WTC11 (cell line): Measurements from ENCODE around the gene CAPN15.

Experiments
- ARID4B ChIP-seq: sonication (generic); formaldehyde crosslinking; IDR thresholded peaks from 2 replicates; pipeline ENCODE4 v1.8.0; 2023; ENCODE audit warnings: missing genetic modification reagents, mild to moderate bottlenecking, borderline replicate concordance
- CTCF ChIP-seq: fragments of 200-600 bp; IDR thresholded peaks from 2 replicates; pipeline ENCODE4 v1.8.0; 2022; ENCODE audit warnings: antibody characterized with exemption
- FOXP1 ChIP-seq: sonication (generic); formaldehyde crosslinking; IDR thresholded peaks from 2 replicates; pipeline ENCODE4 v1.8.0; 2022; ENCODE audit warnings: missing genetic modification reagents, mild to moderate bottlenecking, moderate library complexity, borderline replicate concordance
- MAX ChIP-seq: sonication (generic); formaldehyde crosslinking; IDR thresholded peaks from 2 replicates; pipeline ENCODE4 v1.8.0; 2022; ENCODE audit warnings: mild to moderate bottlenecking, missing genetic modification reagents
- ZNF263 ChIP-seq: sonication (generic); formaldehyde crosslinking; IDR thresholded peaks from 2 replicates; pipeline ENCODE4 v1.8.1; 2022; ENCODE audit warnings: low read depth, mild to moderate bottlenecking, moderate library complexity, missing genetic modification reagents
- ZNF416 ChIP-seq: fragments of 250-450 bp; sonication (Bioruptor Pico); IDR thresholded peaks from 2 replicates; pipeline ENCODE4 v1.9.0; 2021; ENCODE audit warnings: mild to moderate bottlenecking, inconsistent platforms

GRCh38 chr16:586047-586644 is 58.6 kb downstream of the CAPN15 start:
- no peak for TF ChIP-seq ZNF263 (CRISPR knock-in tag)
- no peak for TF ChIP-seq ZNF416 (CRISPR knock-in tag)
- TF ChIP-seq CTCF: no peak
- no peak for TF ChIP-seq FOXP1
- TF ChIP-seq ARID4B (CRISPR knock-in tag): no peak
- no peak for TF ChIP-seq MAX
